Measurements from ENCODE around the gene GATA3.

GATA3 gene

GRCh38 chr10:8039321-8039881 lies 15.1 kb upstream of the GATA3 start:
- no peak for TF ChIP-seq SNAI2 (CRISPR knock-in tag; IDR thresholded peaks at IDR 0.05)
- TF ChIP-seq CREB5 (CRISPR knock-in tag; IDR thresholded peaks at IDR 0.05; ENCODE audit: low read depth), result no peak
- TF ChIP-seq RARB (CRISPR knock-in tag; IDR thresholded peaks at IDR 0.05), result no peak
- no peak for TF ChIP-seq ARNTL (CRISPR knock-in tag; IDR thresholded peaks at IDR 0.05; ENCODE audit: borderline replicate concordance, low read depth)
- ATAC-seq, result no peak

GRCh38 chr10:8040651-8041050 lies 13.8 kb upstream of the GATA3 start:
- ATAC-seq, result no peak
- TF ChIP-seq CSDC2 (CRISPR knock-in tag; IDR thresholded peaks at IDR 0.05) (no peak), ZFP3 (CRISPR knock-in tag; IDR thresholded peaks at IDR 0.05) (no peak), OSR1 (CRISPR knock-in tag; IDR thresholded peaks at IDR 0.05) (no peak), CSRNP3 (CRISPR knock-in tag; IDR thresholded peaks at IDR 0.05) (no peak), ZNF565 (CRISPR knock-in tag; conservative IDR thresholded peaks at IDR 0.05; ENCODE audit: low read depth) (no peak), ARNTL (CRISPR knock-in tag; IDR thresholded peaks at IDR 0.05; ENCODE audit: borderline replicate concordance, low read depth) (no peak), ZC3H10 (CRISPR knock-in tag; IDR thresholded peaks at IDR 0.05) (no peak), ZFP30 (CRISPR knock-in tag; IDR thresholded peaks at IDR 0.05) (no peak), TOX (CRISPR knock-in tag; IDR thresholded peaks at IDR 0.05; ENCODE audit: borderline replicate concordance) (no peak)

GRCh38 chr10:8041284-8041991 lies 13.1 kb upstream of the GATA3 start:
- TF ChIP-seq ISL1 (CRISPR knock-in tag; IDR thresholded peaks at IDR 0.05) (no peak), ZFP3 (CRISPR knock-in tag; IDR thresholded peaks at IDR 0.05) (no peak), SNAI2 (CRISPR knock-in tag; IDR thresholded peaks at IDR 0.05) (no peak), OSR1 (CRISPR knock-in tag; IDR thresholded peaks at IDR 0.05) (no peak), TOX (CRISPR knock-in tag; IDR thresholded peaks at IDR 0.05; ENCODE audit: borderline replicate concordance) (no peak), CSRNP3 (CRISPR knock-in tag; IDR thresholded peaks at IDR 0.05) (no peak), PATZ1 (CRISPR knock-in tag; IDR thresholded peaks at IDR 0.05; ENCODE audit: borderline replicate concordance) (no peak), ESRRG (CRISPR knock-in tag; IDR thresholded peaks at IDR 0.05) (no peak), ZC3H10 (CRISPR knock-in tag; IDR thresholded peaks at IDR 0.05) (no peak), RARB (CRISPR knock-in tag; IDR thresholded peaks at IDR 0.05) (no peak), ARNTL (CRISPR knock-in tag; IDR thresholded peaks at IDR 0.05; ENCODE audit: borderline replicate concordance, low read depth) (no peak), POU6F1 (CRISPR knock-in tag; IDR thresholded peaks at IDR 0.05; ENCODE audit: borderline replicate concordance, low read depth) (no peak), ZFP30 (CRISPR knock-in tag; IDR thresholded peaks at IDR 0.05) (no peak), TSHZ2 (CRISPR knock-in tag; IDR thresholded peaks at IDR 0.05) (no peak), CREB5 (CRISPR knock-in tag; IDR thresholded peaks at IDR 0.05; ENCODE audit: low read depth) (no peak)

More at GRCh38 chr10:8041284-8041991, 13.1 kb upstream of the GATA3 start:
- ATAC-seq, result no peak

All from SK-N-SH treated with all-trans-retinoic acid at 6 μM for 48 hours (cell line).